Kidney (tissue), 14 donors: ENCODE results near the gene ZNF423. TPM values are rescaled to one million over a fixed set of nuclear protein-coding genes. Genes with fewer than 3 reads are reported as not detected.

ENCODE experiments used
- DNase-seq, 5 donors: peaks; one replicate each; pipeline ENCODE4 v3.0.0-alpha.2; 2013 to 2020
- FAIRE-seq: peaks from 2 replicates; lab custom pipeline; 2012; peaks lifted over from hg19 to GRCh38; lab: Jason Lieb, UNC
- H3K27ac ChIP-seq, 2 donors: one replicate each; pipeline ENCODE4 v1.7.0; 2013; ENCODE audit warnings: low read depth in 2 of 2, low read length in 2 of 2, inconsistent platforms in 1 of 2
- H3K27me3 ChIP-seq: one replicate; pipeline ENCODE4 v1.7.1; 2013; ENCODE audit warnings: low read length, inconsistent platforms; ENCODE audit not compliant: control insufficient read depth, insufficient read depth
- H3K36me3 ChIP-seq, 3 donors: one replicate each; pipeline versions ENCODE4 v1.7.0 to v1.7.1; 2013; ENCODE audit warnings: low read length in 3 of 3, control low read depth in 1 of 3, inconsistent platforms in 1 of 3; ENCODE audit not compliant: insufficient read depth in 3 of 3, control insufficient read depth in 2 of 3
- H3K4me1 ChIP-seq, 3 donors: one replicate each; pipeline versions ENCODE4 v1.7.0 to v1.7.1; 2013; ENCODE audit warnings: low read length in 3 of 3, inconsistent platforms in 1 of 3, low read depth in 1 of 3; ENCODE audit not compliant: control insufficient read depth in 2 of 3, insufficient read depth in 2 of 3
- H3K4me3 ChIP-seq, 3 donors: one replicate each; pipeline versions ENCODE4 v1.7.0 to v1.8.1; 2013; ENCODE audit warnings: low read length in 3 of 3, control low read depth in 1 of 3, inconsistent platforms in 1 of 3
- H3K9ac ChIP-seq, 3 donors: one replicate each; pipeline versions ENCODE4 v1.7.0 to v1.7.1; 2013; ENCODE audit warnings: low read length in 3 of 3, control low read depth in 1 of 3, inconsistent platforms in 1 of 3
- H3K9me3 ChIP-seq, 3 donors: one replicate each; pipeline versions ENCODE4 v1.7.0 to v1.7.1; 2013; ENCODE audit warnings: low read length in 3 of 3, control low read depth in 1 of 3, inconsistent platforms in 1 of 3; ENCODE audit not compliant: control insufficient read depth in 2 of 3, insufficient read depth in 1 of 3
- CTCF ChIP-seq: IDR thresholded peaks from 3 replicates; pipeline ENCODE4 v1.5.1; 2012; ENCODE audit warnings: mild to moderate bottlenecking, moderate library complexity, borderline replicate concordance; ENCODE audit not compliant: insufficient read depth; ENCODE audit errors: extremely low read depth
- intact Hi-C: fragments of 100-400 bp; cut with DNase I; formaldehyde crosslinking; loops from one replicate; pipeline ENCODE4 v1.11.1; 2022
- polyA plus RNA-seq: library from polyadenylated mRNA; stranded (reverse); fragments of 350-450 nt; fragmentation: Illumina TruSeq; extraction: RNeasy Lipid Tissue Mini Kit (QIAGEN cat#74804); gene quantifications from one replicate; pipeline ENCODE4 v1.2.3, GENCODE V29; 2014; ENCODE audit warnings: low read depth, low replicate concordance; ENCODE audit not compliant: insufficient read depth
- total RNA-seq: library from RNA; stranded (reverse); fragmentation: NEBNext Ultra II Directional; extraction: Animal tissue kit (Norgen Biotek cat#: 25700); gene quantifications from one replicate; pipeline ENCODE4 v1.2.1, GENCODE V29; 2021
- donor health status: control.
- donor health status: control.
- donor health status: control.
- donor health status: control.
- donor health status: control.
- donor health status: DM: yes; HTN: yes; CAD: no.
- donor health status: Normal renal cell carcinoma (clear cell type).

Gene ZNF423
- total and polyA plus RNA-seq, 2 donors from 2014 or later: 2.0 to 8.4 TPM

DNA sequence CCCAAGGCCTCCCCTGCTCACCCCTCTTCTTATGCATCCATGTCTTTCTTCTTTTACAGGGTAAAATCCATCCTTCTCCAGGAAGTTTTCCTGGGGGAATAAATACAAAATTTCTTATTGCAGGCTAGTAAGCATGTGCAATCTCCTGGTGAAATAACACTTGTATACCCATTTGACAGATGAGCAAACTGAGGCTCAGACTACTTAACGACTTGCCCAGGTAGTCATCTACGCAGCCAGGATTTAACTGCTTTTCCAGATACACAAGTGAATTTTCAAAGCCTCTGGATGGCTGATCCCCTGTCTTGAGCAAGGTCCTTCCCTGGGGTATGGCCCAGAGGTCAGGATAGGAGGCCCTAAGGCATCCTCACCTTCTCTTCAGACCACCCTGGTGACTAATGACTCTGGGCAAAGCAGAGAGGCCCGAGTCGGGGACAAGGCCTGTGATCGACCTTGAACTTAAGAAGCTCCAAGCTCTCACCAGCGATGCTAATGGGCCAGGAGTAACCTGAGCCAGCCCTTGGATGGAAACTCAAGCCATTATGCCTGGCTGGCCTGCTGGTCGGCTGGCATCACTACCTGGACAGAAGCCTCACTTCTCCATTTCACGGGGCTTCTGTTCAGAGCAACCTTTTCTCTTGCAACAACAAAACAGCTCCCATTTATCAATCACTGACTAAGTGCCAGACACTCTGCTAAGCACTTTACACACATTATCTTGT lies 33.1 kb downstream of the ZNF423 start:
- no peaks in the 10 kb centered on the region for H3K9me3 ChIP-seq
- peak in 4 of 5 donors; percentile 25 to 70 (median 54) for DNase-seq
- no peak overlapping the region for H3K4me3 ChIP-seq
- H3K27ac ChIP-seq: no peak overlapping the region
- TF ChIP-seq CTCF: no peak
- H3K4me1 ChIP-seq: peaks cover 0 to 3% (median 3%) of the 10 kb centered on the region in 3 donors
- no peak overlapping the region for H3K9ac ChIP-seq
- H3K27me3 ChIP-seq: no peaks in the 10 kb centered on the region
- no peak for FAIRE-seq
- intact Hi-C loops: no loop called here
- no peaks in the 10 kb centered on the region for H3K36me3 ChIP-seq

- H3K27me3 ChIP-seq: no peaks in the 10 kb centered on the region
- no peak overlapping the region for H3K9ac ChIP-seq
- H3K4me3 ChIP-seq: no peak overlapping the region
- intact Hi-C loops: no loop called here
- no peaks in the 10 kb centered on the region for H3K36me3 ChIP-seq
- no peak for TF ChIP-seq CTCF
- DNase-seq: peak in 4 of 5 donors; percentile 37 to 72 (median 56)
- H3K4me1 ChIP-seq: peaks cover 0 to 3% (median 0%) of the 10 kb centered on the region in 3 donors
- H3K27ac ChIP-seq: no peak overlapping the region
- no peaks in the 10 kb centered on the region for H3K9me3 ChIP-seq
- no peak for FAIRE-seq
Observed at GRCh38 chr16:49821614-49822282, 34.2 kb downstream of the ZNF423 start.

DNA sequence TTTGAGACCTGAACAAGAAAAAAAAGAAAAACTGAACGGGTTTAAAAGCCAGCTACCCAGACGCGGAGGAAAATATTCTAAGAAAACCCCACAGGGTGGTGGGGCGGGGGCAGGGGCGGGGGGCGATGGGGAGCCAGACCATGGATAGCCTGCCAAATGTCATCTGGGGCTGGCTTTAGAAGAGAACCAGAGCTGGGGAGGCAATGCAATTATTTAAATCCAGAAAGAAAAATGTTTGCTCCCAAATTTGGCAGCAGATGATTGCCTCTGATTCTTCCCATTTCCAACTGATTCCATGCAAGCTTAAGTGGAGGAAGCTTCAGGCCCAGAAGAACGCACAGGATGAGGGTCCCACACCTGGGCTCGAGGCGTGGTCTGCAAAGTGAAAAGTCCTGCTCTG lies 34.8 kb downstream of the ZNF423 start:
- Histone ChIP-seq H3K4me1 (peaks cover 0 to 3% (median 0%) of the 10 kb centered on the region in 3 donors), H3K27ac (no peak overlapping the region), H3K4me3 (no peak overlapping the region), H3K9me3 (no peaks in the 10 kb centered on the region), H3K27me3 (no peaks in the 10 kb centered on the region), H3K36me3 (no peaks in the 10 kb centered on the region), H3K9ac (no peak overlapping the region)
- intact Hi-C loops: no loop called here
- FAIRE-seq: no peak
- DNase-seq: no peak
- no peak for TF ChIP-seq CTCF
